ENCODE measurements around the gene PDE8A.

- TF ChIP-seq CTCF (IDR thresholded peaks at IDR 0.05) (no peak), POLR2AphosphoS5 (IDR thresholded peaks at IDR 0.05) (no peak), POLR2A (IDR thresholded peaks at IDR 0.05) (no peak)
Measured at GRCh38 chr15:85139391-85139790, 157.7 kb downstream of the PDE8A start.

All from breast epithelium (tissue), 3 donors.